GM18508 (cell line): ENCODE results near the gene MYO15B.

Source experiments
- ATAC-seq: cut with Tn5 transposase; IDR thresholded peaks from one replicate; pipeline ENCODE4 v1.9.1; 2021; ENCODE audit warnings: moderate number of reproducible peaks; ENCODE audit not compliant: insufficient read depth, unreplicated experiment

MYO15B gene

DNA sequence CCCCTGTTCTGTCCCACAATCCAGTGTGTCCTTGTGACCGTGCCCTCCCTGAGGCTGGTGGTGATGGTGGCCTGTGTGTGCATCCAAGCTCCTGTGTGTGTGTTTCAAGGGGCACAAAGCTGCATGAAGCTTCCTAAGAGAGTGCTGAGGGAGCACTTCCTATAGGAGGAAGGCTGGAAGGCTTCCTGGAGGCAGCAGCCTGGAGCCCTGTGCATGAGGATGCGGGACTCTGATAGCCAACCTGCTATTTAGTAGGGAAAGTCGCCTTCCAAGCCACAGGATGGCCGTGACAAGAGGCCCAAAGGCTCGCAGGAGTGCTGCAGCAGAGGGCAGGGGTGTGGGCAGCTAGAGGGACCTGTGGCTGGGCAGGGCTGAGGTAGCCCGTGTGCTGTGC is 8.3 kb downstream of the MYO15B start:
- no peak for ATAC-seq

DNA sequence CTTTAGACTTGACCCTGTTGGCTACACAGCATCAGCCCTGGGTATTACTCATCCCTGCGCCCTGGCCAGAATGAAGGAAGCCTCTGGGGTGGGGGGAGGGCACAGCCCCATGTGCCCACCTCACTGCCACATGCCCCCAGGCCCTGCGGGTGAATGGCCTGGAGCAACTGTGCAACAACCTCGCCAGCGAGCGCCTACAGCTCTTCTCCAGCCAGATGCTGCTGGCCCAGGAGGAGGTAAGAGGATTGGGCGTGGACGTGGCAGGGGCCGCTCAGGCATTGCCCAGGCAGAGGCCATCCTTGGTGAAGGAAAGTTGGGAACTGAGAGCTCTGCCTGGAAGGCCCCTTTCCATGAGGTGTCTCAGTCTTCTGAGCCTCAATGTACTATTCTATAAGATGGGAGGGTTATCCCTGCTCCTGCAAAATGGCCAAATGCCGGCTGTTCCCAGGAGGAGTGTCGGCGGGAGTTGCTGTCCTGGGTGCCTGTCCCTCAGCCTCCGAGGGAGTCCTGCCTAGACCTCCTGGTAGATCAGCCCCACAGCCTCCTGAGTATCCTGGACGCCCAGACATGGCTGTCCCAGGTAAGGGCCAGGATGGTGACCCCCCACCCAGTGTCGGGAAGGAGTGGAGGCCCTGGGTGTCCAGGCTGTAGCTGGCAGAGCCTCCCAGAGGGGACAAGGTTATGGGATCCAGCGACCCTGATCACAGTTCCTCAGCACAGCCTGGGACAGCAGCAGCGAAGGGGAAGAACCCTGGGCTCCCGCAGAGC is 8.9 kb downstream of the MYO15B start:
- no peak for ATAC-seq

DNA sequence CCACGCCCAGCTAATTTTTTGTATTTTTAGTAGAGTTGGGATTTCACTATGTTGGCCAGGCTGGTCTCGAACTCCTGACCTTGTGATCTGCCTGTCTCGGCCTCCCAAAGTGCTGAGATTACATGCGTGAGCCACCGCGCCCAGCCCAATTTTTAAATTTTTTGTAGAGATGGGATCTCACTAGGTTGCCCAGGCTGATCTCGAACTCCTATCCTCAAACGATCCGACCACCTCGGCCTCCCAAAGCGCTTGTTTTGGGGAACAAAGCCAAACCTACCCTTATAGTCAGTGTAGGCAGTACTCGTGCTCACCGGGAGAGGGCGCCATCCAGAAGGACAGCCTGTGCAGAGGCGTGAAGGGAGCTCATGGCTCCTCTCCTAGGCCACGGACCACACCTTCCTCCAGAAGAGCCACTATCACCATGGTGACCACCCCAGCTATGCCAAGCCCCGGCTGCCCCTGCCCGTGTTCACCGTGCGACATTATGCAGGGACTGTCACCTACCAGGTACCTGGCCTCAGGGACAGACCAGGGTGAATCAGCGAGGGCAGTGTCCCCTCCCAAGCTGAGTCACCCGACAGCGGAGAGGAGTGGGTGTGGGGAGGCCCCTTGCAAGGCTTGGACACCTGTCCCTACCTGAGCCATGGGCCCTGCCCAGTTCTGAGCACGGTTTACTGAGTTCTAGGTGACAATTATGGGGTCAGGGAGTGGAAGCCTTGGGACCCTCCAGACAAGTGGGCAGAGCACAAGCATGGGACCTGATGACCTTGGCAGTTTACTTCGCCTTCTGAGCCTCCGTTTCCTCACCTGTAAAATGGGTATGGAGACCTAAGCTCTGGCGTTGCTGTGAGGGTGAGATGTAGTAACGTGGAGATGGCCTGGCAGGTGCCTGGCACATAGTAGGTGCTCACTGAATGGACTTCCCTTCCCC is 13.7 kb downstream of the MYO15B start:
- no peak for ATAC-seq

DNA sequence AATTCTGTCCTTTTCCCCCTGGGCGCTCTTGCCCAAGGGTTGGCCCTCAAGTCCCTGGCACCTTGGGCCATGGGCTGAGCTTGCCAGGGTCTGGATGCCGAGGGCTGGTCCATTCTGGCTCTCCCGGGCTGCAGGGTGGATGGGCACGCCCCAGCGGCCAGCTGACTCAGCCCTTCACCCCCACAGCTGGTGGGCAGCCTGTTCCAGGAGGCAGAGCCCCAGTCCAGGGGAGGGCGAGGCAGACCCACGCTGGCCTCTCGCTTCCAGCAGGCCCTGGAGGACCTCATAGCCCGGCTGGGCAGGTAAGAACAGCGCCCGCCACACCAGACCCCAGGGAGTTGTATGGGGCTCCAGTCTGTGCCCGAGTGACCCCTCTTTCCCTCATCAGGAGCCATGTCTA is 15.0 kb downstream of the MYO15B start:
- ATAC-seq, result no peak

DNA sequence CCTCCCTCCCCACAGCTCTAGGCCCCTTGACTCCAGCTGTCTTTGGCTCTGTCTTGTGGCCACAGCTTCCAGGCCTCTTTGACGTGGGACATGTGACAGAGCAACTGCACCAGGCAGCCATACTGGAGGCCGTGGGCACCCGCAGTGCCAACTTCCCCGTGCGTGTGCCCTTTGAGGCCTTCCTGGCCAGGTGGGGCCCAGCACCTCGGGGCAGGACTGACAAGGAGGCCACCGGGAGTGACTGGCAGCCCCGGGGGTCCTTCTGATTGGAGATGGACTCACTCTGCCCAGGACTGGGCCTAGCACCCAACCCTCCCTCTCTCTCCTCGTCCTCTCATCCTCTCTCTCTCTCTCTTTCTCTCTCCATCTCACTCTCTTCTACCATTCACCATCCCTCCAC is 15.5 kb downstream of the MYO15B start:
- ATAC-seq, result no peak

DNA sequence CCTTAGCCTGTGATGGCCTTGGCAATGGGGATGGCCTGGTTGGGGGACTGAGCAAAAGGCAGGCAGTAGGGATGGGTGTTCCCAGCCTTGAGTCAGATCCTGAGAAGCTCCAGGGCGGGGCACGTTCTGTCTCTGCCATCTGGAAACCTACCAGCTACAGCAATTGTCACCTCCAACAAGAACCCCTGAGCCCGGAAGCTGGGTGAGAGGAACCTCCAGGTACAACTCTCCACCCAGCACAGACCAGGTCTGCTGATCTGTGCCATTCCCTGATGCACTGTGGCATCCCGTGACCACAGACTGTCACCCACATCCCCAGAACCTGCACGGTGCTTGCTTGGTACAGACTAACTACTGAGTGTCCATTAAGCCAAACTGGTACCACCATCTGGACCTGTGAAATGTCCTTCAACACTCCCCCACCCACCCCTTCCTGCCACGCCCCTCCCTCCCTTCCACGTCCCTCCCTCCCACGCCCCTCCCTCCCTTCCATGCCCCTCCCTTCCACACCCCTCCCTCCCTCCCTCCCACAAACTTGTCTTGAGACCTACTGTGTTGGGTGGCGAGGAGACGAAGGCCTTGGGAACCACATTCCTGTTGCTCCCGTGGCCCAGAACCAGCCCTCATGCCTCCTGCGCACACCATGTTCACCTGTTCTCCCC is 16.6 kb downstream of the MYO15B start:
- no peak for ATAC-seq

DNA sequence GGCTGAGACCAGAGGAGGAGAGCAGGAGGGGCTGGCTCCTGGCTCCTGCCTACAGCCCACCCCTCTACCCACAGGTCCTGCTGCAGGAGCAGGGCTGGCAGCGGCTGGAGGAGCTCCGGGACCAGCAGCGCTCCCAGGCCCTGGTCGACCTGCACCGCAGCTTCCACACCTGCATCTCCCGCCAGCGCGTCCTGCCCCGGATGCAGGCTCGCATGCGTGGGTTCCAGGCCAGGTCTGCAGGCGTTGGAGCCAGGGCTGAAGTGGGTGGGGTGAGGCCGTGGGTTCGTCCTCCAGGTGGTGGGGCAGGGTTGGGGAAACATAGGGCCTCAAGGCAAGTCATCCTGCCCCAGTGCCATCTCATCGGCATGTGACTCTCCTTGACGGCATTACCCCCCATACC is 18.2 kb downstream of the MYO15B start:
- ATAC-seq, result no peak

DNA sequence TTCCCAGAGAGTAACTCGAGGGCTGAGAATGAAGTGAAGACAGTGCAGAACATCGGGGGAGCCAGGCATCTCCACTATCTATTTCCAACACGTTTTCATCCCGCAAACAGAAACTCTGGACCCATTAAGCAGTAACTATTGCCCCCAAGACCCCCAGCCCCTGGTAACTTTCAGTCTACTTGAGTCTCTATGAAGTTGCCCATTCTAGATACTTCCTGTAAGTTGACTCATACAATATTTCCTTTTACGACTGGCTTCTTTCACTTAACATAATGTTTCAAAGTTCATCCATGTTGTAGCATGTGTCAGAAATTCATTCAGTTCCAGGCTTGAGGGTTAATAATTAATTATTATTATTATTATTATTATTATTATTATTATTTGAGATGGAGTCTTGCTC is 19.5 kb downstream of the MYO15B start:
- no peak for ATAC-seq

DNA sequence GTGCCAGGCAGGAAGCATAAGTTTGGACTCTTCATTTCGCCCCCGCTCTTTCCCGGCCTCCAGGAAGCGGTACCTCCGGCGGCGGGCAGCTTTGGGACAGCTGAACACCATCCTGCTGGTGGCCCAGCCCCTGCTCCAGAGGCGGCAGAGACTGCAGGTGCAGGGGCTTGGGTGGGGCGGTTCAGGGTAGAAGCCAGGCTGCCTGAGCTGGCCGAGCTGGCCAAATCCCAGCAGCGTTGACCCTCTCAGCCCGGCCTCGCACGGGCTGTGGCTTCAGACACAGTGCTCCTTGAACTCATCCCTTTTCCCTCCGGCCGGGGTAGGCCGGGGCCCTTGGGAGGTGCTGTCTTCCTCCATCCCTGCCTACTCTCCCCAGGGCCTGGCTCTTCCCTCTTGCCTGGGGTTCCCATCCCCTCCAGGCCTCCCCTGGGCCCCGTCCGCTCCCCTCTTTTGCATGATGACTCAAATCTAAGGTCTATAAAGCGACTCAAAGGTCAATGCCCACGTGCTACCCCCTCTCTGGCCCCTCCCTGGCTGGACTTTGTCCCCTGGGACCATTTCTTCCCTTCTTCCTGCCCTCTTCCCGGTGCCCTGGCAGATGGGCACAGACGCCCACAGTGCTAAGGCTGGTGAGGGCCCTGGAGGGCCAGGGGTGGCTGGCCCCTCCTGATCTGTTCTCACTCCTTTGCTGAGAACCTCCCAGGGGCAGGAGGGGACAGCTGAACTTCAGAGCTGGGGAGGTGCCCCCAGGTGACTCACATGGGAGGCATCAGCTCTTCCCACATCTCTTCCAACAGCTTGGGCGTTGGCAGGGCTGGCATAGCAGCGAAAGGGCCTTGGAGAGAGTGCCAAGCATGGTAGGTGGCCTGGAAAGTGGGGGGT is 22.7 kb downstream of the MYO15B start:
- no peak for ATAC-seq

DNA sequence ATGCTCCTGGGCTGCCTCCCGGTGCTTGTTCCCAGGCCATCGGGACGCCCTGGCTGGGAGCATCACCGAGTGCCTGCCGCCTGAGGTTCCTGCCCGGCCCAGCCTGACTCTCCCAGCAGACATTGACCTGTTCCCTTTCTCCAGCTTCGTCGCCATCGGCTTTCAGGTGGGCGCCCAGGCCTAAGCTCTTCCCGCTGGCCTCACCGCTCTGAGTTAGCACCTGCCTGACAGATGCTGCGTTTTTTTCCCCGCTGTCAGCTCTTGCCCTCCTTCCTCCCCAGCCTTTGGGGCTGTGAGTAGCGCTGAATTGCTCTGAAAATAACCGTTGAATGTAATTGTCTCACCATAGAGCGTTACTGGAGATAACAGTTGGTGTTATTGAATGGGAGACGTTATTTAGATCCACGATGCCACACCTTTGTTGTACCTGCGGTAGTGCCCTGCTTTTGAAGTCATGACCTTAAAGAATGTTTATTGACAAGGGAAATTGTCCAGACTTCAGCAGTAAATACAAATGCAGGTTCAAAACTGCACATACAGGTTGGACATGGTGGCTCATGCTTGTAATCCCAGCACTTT is 24.3 kb downstream of the MYO15B start:
- ATAC-seq, result no peak

DNA sequence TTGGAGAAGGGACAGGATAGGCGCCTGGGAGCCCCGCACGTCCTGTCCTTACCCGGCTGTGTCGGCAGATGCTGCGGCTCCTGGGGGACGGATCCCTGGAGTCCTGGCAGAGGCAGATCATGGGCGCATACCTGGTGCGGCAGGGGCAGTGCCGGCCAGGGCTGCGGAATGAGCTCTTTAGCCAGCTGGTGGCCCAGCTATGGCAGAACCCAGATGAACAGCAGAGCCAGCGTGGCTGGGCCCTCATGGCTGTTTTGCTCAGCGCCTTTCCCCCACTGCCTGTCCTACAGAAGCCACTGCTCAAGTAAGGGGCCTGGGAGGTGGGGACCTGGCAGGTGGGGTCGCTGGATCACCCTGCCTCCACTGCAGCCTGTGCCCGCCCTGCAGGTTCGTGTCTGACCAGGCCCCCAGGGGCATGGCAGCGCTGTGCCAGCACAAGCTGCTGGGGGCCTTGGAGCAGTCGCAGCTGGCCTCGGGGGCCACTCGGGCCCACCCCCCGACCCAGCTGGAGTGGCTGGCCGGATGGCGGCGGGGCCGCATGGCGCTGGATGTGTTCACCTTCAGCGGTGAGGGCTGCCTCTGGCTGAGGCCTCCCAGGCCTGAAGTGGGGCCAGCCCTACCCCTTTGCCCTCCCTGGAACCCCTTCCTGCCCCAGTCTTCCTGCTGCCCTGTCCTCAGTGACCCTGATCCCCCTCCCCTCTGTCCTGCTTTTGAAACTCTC is 25.5 kb downstream of the MYO15B start:
- ATAC-seq, result no peak

DNA sequence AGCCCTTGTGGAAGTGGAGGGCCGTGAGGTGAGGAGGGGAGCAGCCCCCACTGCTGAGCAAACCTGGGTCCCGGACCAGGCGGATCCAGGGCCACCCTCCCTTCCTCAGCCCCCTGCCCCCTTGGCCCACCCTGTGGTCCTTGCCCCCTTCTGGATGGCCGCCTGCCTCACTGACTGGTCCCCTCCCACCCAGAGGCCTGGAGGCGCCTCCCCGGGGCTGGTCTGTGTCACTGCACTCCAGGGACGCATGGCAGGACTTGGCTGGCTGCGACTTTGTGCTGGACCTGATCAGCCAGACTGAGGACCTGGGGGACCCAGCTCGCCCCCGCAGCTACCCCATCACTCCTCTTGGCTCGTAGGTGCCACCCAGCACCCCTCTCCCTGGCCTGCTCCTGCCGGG is 26.4 kb downstream of the MYO15B start:
- no peak for ATAC-seq

DNA sequence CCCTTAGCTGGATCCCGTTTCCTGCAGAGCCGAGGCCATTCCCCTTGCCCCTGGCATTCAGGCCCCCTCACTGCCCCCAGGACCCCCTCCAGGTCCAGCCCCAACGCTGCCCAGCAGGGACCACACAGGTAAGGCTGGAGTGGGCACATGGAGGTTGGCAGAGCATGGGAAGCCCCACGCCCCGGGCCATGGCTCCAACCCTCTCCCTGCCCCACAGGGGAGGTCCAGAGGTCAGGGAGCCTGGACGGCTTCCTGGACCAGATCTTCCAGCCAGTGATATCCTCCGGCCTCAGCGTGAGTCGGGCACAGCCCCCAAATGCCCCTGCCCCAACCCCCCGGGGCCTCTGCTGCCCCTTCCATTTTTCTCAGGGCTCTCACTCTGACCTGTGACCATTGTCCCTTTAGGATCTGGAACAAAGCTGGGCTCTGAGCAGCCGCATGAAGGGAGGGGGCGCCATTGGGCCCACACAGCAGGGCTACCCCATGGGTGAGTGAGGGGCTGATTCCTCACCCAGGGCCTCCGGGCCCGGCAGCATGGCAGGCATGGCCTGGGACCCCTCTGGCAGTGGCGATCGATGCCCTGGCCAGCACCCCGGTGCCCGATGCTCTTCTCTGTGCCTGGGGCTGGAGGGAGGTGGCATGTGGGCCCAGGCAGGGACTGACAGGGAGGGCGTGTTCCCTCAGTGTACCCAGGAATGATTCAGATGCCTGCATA is 27.1 kb downstream of the MYO15B start:
- ATAC-seq, result no peak

DNA sequence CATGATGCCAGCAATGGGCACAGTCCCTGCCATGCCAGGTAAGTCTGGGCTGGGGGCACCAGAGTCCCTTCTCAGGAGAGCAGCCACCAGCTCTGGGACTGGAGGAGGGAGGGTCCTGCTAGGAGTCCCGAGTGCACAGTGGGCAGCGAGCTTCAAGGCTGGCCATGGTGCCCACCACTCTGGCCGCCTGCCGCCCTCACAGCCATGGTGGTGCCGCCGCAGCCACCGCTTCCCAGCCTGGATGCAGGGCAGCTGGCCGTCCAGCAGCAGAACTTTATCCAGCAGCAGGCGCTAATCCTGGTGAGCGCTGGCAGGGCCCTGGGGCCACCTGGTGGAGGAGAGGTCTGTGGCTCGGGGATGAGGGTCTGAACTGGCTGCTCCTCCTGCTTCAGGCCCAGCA is 27.7 kb downstream of the MYO15B start:
- ATAC-seq, result no peak

DNA sequence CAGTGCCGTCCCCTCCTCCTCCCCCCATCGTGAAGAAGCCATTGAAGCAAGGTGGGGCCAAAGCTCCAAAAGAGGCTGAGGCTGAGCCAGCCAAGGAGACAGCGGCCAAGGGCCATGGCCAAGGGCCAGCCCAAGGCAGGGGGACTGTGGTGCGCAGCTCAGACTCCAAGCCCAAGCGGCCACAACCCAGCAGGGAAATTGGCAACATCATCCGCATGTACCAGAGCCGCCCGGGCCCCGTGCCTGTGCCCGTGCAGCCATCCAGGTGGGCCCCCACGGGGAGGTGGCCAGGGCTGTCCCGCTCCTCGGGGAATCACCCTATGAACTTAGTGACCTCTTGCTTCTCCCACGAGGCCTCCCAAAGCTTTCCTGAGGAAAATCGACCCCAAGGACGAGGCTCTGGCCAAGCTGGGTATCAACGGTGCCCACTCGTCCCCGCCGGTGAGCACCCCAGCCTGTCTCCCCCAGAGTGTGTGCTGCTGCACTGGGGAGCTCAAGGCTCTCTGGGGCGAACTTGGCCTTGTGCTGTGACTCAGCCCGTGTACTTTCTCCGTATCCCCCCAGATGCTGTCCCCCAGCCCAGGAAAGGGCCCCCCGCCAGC is 29.0 kb downstream of the MYO15B start:
- ATAC-seq, result no peak

DNA sequence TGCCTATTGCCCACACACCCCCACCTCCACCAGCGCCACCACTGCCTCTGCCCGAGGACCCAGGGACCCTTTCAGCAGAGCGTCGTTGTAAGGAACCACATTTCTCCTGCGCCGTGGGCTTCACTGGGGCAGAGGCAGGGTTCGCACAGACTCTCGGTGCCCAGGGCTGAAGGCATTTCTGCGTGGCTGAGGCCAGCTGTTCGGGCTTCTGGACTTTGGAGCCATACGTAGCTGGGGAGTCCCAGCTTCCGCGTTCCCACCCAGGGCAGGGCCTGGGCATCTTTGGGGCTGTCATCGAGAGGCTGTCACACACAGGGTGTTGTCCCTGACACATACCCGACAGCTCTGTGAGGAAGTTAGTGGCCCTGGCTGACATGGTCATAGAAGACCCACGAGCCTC is 29.6 kb downstream of the MYO15B start:
- no peak for ATAC-seq

DNA sequence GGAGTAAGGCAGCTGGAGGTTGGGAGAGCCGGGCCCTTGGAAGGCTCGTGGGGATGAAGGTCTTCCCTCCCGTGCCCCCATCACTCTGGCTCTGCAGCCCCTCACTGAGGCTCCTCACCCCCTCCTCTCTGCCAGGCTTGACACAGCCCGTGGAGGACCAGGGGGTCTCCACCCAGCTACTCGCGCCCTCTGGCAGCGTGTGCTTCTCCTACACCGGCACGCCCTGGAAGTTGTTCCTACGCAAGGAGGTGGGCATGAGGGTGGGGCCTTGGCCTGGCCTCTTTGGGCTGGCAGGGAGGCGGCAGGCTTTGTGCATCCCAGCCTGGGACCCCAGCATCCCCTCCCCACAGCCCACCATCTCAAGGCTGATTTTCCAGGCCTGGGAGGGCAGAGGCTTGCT is 30.1 kb downstream of the MYO15B start:
- no peak for ATAC-seq
